ENCODE data around the gene ZNF70. TPM values are rescaled to one million over a fixed set of nuclear protein-coding genes. Genes with fewer than 3 reads are reported as not detected.

Gene ZNF70
- total and polyA plus RNA-seq, 9 of the 15 experiments (the other 6 are each of a cell fraction or from before 2014, with no cell fraction given) = 0.14 to 3.3 (median 1.4) TPM

DNA sequence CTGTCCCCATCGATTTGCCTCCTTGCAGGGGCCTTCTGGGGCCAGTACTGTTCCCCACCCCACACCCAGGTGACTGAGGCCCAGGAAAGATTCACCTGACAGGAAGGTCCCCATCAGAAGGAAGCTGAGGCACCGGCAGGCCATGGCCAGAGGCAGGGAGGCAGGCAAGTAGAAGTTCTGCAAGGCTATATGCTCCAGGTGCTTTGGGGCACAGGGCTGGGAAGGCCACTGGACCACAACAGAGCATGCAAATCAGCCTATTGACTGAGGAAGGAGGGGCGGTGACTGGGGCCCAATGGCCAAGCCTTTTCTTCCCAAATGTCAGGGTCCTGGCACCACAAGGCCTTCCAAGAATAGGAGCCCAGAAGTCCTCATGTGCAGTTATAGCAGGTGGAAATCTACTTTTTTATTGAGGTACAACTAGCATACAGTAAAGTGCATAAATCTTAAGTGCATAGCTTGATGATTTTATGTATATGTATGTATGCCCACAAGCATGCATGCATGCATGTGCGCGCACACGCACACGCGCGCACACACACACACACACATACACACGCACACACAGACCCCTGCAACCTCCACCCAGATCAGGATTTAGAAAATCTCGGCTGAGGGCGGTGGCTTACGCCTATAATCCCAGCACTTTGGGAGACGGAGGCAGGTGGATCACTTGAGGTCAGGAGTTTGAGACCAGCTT lies 3.5 kb upstream of the ZNF70 start, which contains the start of gene VPREB3:
VPREB3 (minus strand) TSS at position 206 of the 700 bp plus-strand sequence; CDS start at position 144, 62 bp downstream.
- in situ Hi-C loops (cut with MboI) = no loop called here
- no peaks in the 10 kb centered on the region for H3K27me3 ChIP-seq (ENCODE audit: control insufficient read depth in 2 of 2, insufficient read depth in 2 of 2, low read length in 2 of 2)
- H2AFZ ChIP-seq (ENCODE audit: low read depth, low read length) = no peak within 1 kb of the TSS
- H3K36me3 ChIP-seq (ENCODE audit: control insufficient read depth, insufficient read depth, low read length) = no peaks in the 10 kb centered on the region
- ChIA-PET POLR2A (interaction anchor here (0.6 kb wide), 1 partner anchor 12 kb away, joined by 3 read pairs; no protein-coding TSS in a partner anchor), CTCF (ENCODE audit: low intra/inter-chr PET ratio) (no interaction called here)
- no peak within 1 kb of the TSS for H3K4me3 ChIP-seq
- WGBS (ENCODE audit: insufficient coverage, low coverage, missing lambda C conversion rate) = 65% methylated on average over 13 of the region's 14 CpGs
- no peak within 1 kb of the TSS for H3K4me2 ChIP-seq (ENCODE audit: insufficient read depth, low read length)
- FAIRE-seq = no peak
- peaks cover 11 to 26% of the 10 kb centered on the region in 2 experiments for H3K4me1 ChIP-seq (replicated peaks in 1 of 2; ENCODE audit: control insufficient read depth in 2 of 2, insufficient read depth in 2 of 2, low read length in 2 of 2)
- H3K9me3 ChIP-seq (replicated peaks; ENCODE audit: control insufficient read depth, insufficient read depth, low read depth, low read length) = no peaks in the 10 kb centered on the region
- TF ChIP-seq, protein P1, sequence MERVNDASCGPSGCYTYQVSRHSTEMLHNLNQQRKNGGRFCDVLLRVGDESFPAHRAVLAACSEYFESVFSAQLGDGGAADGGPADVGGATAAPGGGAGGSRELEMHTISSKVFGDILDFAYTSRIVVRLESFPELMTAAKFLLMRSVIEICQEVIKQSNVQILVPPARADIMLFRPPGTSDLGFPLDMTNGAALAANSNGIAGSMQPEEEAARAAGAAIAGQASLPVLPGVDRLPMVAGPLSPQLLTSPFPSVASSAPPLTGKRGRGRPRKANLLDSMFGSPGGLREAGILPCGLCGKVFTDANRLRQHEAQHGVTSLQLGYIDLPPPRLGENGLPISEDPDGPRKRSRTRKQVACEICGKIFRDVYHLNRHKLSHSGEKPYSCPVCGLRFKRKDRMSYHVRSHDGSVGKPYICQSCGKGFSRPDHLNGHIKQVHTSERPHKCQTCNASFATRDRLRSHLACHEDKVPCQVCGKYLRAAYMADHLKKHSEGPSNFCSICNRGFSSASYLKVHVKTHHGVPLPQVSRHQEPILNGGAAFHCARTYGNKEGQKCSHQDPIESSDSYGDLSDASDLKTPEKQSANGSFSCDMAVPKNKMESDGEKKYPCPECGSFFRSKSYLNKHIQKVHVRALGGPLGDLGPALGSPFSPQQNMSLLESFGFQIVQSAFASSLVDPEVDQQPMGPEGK (CRISPR knock-in tag; IDR thresholded peaks at IDR 0.05; ENCODE audit: borderline replicate concordance) = no peak
- no peak for TF ChIP-seq RB1 (IDR thresholded peaks at IDR 0.05; ENCODE audit: low read depth)
- DNase-seq (ENCODE audit: extremely low read depth in 1 of 4, low spot score in 3 of 4) = no peak
- no peak within 1 kb of the TSS for H3K27ac ChIP-seq (ENCODE audit: extremely low read depth, low read depth, low read length)
- ATAC-seq = no peak
- no peak within 1 kb of the TSS; a peak in 1 of 4 replicates for H3K9ac ChIP-seq (ENCODE audit: insufficient read depth in 1 of 2, low read depth in 2 of 2, low read length in 2 of 2)
- BruUV-seq (replicated peaks) = no TSS peak
- peaks cover 14% of the 10 kb centered on the region; the same call in 2 of the 3 replicates for H3K79me2 ChIP-seq (ENCODE audit: control insufficient read depth, insufficient read depth, low read length)
- intact Hi-C loops (cut with micrococcal nuclease) = no loop called here
- H4K20me1 ChIP-seq (replicated peaks; ENCODE audit: control insufficient read depth, insufficient read depth, low read length) = no peaks in the 10 kb centered on the region
- peaks cover 3% of the 10 kb centered on the region for H3K9me1 ChIP-seq (ENCODE audit: control insufficient read depth, insufficient read depth, low read length)

Measured in K562 (cell line).